A172 (cell line): ENCODE results near the gene KIAA1217. TPM values are rescaled to one million over a fixed set of nuclear protein-coding genes. Genes with fewer than 3 reads are reported as not detected.
"Not testable (repeated sequence)": the region's sequence is repeated elsewhere in the genome, so short reads cannot be mapped to it uniquely, and the experiment has no call there.

Experiments
- DNase-seq: peaks from one replicate; pipeline ENCODE4 v3.0.0-alpha.2; 2015; ENCODE audit warnings: low spot score
- total RNA-seq: library from RNA; depleted of rRNA; stranded (reverse); fragments of >200 nt; shearing (Covaris generic); gene quantifications from 2 replicates; pipeline ENCODE4 v1.2.3, GENCODE V29; 2014

KIAA1217 gene
- total RNA-seq, 1 experiment from 2014 or later = 4.7 TPM

DNA sequence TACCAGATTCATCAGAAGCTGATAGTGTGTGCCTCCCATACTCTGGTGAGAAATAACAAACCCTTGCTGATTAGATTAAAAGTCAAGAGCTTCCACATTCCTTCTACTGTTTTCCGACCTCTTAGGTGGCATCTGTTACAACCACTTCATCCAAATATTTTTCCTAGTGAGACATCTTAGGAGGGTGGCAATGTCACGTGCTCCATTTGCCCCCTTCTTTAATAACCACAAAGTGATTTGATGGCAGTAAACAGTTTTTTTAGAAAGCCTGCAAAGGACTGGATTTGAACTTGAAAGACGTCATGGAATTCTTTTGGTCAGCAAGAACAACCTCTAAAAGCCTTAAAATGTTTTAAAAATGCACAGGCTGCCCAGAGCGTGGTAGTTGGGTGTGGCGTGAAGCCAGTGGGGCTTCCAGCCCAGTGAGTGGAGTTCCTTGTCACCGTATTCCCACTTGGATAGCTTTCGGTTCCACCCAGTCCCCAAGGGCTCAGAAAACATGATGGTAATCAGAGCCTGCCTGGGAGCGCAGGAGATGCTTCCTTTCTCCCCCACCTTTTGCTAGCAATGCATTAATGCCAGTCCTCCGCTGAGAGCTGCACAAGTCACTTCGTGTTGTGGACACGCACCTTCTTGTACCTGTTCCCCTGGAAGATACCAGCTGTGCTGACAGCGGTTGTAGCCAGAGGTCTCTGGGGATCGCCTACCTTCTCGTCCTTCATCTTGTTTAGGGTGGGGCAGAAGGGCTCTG, 256.4 kb downstream of the KIAA1217 start:
- peak; percentile 72 for DNase-seq

DNA sequence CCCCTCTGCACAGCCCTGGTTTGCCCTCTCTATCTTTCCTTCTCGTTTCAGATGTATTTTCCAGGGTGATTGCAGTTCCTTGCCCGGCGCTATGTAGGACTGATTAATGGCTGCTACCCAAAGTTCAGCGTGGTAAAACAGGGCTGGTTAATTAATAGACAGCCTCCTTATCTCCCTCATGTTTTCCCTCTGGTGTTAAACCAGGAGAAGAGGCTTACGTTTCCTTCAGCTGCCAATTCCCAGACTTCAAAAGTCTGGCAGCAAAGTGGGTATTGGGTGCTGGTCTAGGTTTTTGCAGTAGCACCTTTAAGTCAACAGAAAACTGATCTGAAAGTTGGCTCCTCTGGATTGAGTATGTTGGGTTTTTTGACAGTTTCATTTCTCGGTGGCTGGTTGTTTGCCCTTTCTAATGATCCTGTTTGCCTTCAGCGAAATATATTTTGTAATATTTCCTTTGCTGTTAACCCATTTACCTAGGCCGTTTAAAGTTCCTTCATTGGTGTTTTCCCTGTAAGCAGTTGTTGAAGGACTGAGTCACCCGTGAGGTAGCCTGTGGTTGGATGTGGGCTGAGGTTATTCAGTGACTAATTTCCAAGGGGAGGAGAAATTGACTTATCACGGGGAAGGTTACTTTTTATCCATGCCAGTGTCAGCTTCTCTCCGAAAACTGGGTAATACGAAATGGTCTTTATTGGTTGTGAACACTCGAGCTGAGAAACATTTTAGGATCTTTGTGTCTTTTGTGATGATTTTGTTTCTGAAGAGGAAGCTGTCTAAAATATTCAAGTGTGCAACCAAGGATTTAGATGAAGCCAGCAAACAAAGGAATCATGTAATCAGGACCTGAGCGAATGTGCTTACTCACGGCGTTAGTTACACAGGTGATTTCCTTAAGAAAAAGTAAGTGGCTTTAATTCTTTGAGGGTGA, 257.2 kb downstream of the KIAA1217 start:
- peak; percentile 95 for DNase-seq

DNA sequence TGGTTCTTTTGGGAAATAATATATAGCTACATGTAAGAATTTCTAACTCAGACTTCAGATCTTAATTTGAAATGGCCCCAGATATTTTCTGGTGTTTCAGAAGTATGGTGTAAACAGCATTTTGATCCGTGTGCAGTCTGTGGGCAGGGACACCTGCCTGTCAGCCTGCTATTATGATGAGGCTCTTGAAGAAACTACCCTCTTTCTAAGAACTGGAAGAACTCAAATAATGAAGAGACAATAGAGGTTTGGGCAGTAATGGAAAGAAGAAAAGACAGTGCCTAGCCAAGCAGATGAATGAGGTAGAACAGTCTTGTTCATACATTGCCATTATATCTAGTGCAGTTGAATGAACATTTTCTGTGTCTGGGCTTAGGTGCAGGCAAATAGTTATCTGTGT, 258.2 kb downstream of the KIAA1217 start:
- no peak for DNase-seq

DNA sequence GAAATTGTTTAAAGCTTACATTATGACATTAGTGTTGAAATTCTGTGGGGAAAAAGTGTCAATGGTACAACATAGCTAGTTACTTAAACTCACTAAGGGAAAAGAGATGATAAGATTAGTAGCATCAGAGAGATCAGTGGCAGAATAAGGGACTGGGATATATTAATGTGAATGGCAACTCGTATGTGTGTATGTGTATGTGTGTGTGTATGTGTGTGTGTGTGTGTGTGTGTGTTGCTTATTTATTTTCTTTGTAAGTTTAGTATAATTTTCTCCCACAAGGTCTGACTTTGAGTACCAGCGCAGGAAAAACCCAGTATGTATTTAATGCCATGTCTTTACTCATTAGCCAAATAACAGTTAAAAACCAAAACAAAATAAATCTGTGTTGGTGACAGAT, 258.7 kb downstream of the KIAA1217 start:
- no peak for DNase-seq

DNA sequence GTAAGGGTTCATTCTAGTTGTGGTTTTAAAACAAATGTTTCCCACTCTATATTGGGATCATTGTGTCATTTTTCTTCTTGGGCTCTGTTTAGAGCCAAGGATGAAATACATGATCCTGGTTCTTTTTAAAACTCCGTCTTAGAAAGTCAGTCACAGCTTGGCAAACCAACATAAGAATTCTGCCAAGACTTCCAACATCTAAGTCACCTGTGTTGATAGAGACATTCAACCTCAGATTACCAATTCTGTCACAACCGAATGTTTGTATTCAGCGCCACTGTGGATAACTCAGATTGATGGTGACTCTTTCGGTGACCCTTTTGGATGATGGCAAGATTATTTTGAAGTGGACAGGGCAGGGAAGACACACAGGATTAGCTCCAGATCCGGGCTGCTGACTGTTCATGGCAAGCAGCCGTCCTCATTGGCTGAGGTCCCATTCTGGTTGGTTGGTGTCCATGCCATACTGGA, 259.4 kb downstream of the KIAA1217 start:
- DNase-seq = no peak

DNA sequence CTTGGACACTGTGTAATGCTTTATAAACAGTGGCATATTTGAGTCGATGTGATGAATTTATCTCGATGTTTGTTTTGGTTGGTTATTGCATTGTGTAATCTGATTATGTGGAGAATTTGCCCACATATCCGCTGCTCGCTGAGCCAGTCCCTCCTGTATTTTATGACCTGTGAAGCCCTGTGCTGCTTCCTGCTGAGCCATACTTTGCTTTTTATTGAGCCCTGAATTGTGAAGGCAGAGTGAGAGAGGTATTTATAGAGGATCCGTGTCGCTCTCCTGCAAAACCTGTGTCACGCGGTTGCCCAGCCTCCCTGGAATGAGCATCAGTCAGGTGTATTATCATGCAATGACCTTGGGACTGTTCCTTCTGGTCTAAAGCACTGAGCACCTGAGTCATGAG, 261.1 kb downstream of the KIAA1217 start:
- no peak for DNase-seq

DNA sequence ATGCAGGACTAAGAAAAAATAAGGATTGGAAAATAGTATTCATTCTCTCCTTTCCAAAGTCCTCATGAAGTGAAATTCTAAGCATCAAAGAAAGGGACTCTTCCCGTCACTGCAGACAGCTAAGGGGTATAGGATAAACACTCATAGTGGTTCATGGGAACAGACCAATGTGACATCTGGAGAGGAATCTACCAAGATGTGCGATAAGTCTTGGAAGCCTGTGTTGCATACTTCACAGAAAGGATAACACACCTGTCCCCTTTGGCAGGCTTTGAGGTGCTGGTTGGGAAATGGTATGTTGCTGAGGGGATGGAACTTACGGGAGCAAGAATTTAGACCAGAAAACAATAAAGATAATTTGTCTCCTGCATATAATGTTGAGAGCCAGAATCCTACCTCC, 266.7 kb downstream of the KIAA1217 start:
- DNase-seq = no peak

DNA sequence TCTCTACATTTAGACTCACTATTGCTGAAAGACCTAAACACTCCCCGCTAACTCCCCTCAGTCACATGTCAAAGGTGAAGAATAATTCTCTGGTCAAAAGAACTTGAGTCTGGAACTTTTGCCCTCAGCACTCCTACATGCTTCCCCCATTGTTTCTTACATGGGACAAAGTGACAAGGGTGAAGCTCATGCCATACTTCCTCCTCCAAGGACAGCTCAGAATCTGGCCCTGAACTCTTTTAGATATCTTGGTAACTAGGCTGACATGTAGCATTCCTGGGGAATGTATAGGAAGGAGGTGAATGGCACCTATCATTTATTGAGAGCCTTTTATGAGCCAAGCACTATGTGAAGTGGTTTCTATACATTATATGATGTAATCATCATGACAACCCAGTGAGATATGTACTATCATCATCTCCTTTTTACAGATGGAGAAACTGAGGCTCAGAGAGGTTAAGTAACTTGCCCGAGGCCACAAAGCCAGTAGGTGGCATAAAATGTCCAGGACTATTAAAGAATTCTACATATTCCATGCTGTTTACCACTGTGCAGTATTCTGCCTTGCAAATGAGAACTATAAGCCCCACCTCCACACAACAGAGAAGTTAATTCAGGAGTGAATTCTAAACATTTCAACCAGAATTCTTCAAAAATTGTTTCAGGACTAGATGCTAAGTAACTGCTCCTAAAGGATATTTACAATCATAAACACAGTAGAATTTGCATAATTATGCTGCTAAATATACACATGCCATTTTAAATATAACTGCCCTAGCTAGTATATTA, 268.2 kb downstream of the KIAA1217 start:
- DNase-seq = no peak

DNA sequence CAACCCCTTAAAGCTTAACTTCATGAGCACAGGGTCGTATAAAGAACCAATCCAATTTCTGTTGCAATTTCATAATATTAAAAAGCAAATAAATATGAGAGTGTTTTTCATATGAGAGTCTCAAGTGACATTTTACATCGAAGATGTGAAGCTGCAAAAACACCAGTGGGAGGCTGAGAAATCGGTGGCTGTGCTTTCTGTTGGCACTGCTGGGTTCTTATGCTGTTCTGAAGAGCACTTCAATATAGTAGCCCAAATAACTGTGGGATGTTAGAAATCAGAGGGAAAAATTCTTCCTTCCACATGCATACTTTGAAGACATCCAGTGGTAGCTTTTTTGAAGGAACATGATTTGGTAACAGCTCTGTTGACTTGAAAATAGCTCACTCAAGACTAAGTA, 269.0 kb downstream of the KIAA1217 start:
- no peak for DNase-seq

DNA sequence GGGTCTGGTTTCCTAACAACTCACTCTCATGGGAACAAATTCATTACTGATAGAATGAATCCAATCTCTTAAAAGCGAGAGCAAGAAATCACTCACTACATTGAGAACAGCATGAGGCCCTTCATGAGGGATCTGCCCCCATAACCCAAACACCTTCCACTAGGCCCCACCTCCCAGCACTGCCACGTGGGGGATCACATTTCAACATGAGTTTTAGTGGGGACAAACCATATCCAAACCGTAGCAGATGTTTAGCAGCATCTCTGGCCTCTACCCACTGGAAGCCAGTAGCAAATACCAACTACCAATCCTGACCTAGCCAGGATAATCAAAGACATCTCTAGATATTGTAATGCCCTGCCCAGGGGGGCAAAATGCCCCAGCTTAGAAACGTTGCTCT, 270.9 kb downstream of the KIAA1217 start:
- no peak for DNase-seq

DNA sequence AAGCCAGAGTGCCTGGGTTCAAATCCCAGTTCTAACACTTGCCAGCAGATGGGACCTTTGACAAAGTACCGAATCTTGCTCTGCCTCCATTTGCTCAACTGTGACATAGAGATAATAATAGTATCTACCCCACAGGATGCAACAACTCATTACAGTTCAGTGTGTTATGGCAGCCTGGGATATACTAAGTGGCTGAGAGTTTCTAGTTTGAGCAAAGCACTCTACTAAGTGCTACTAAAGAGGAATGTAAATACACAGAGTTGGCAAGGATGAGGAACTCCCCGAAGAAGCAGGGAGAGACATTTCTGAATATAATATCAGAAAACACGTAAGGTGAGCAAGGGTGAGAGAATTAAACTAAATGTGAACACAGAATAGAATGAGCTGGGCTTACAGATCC, 271.5 kb downstream of the KIAA1217 start:
- no peak for DNase-seq

DNA sequence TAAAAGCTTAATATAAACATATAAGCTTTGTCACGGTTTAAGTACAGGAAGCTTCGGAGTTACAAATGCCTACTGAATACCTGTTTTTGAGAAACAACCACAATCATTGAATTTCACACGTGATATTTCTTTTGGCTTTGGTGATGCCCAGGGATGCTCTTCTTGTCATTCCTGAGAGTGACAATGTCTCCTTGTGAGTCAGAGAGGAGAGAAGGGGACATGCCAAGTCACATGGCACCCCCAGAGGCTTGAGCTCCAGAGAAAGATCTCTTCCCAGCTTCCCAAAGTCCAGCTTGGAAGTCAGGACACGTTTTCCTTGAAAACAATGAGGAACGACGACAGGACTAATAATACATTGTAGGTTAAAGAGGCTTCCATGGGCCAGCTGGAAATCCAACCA, 272.3 kb downstream of the KIAA1217 start:
- no peak for DNase-seq

DNA sequence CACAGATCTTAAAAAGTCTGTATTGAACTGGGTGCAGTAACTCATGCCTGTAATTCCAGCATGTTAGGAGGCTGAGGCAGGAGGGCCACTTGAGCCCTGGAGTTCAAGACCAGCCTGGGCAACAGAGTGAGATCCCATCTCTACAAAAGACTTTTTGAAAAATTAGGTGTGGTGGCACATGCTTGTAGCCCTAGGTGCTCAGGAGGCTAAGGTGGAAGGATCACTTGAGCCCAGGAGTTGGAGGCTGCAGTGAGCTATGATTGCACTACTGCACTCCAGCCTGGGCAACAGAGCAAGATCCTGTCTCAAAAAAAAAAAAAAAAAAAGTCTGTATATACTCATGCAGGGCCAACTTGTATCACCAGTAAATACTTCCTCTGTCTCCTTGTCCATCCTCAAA, 273.8 kb downstream of the KIAA1217 start:
- DNase-seq = not testable (repeated sequence)

DNA sequence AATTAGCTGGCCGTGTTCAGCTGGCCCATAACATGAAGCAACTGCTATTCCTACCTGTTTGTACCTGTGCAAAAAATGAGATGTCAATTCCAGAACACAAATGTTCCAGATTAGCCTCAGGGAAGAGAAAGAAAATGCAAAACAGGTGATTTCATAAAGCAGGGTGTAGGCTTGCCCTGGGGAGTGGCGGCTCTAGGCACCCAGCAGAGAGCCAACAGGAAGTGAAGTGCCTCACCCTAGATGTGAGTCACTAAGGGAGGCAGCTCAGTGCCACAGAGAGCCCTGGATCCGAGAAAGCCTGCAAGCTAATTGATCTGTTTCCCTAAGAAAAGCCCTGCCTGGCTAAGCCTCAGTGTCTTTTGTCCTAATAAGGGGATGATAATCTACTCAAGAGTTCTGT, 274.8 kb downstream of the KIAA1217 start:
- DNase-seq = peak; percentile 92

DNA sequence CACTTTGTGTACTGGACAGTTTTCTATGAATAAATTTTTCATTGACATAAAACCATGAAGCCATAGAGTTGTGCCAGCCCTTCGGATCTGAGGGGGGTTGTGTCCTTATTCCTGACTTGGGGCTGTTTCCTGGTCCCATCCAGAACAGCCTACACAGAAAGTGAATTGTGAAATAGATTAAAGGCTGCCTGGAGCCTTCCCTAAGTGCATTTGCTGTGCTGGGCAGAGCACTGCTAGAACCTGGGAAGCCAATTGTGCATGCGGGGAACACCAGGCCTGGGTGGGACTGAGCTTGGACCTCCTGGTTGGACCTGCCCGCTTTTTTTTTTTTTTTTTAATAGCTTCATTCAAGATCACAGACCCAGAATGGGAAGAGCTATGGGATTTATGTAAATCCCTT, 275.8 kb downstream of the KIAA1217 start:
- DNase-seq = no peak

DNA sequence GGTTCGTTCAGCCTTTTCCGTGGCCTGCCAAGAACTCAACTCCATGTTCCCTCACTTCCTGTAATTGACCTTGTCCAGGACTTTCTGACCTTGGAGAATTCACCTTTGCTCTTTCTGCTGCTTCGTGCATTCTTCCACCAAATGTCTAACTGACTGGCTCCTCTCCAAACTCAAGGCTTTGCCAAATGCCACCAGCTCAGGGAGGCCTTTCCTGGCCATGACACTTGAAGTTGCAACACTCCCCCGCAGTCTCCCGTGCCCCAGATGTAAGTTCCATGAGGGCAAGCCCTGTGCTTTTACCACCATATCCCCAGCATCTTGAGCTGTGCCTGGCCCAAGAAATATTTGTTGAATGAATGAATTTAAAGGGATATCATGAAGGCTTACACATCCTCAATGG, 276.4 kb downstream of the KIAA1217 start:
- no peak for DNase-seq

DNA sequence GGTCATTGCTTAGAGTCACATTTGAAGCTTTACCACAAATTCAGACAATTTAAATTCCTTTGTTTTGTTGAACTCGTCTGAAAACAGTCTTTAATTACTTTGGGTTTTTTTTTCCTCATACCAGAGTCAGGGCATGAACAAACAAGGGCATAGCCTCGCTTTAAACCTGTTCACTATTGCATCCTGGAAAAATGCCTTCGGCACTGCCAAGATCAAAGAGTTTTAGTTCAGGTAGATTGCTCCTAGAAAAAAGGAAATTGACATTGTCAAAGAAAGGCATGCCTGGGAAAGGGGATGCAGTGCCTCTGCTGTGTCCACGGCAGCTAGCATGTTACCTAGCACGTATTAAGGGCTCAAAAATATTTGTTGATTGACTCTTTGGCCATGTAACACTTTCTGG, 279.7 kb downstream of the KIAA1217 start:
- DNase-seq = no peak

DNA sequence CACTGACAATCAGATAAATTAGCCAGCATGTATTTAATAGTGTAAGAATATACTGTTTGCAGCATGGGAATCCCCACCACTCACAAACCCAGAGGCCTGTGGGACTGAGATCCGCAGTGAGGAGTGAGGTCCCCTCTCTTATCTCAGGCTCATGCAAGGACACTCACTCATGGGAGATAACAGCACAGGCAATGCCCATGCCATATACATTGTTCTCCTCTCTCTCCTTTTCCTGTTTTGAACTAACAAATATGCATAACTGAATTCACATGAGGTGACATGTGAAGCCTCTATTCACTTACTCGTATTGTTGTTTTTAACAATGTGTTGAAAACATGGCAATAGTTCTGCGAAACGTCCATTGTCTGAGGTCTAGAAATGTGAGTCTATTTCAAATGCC, 284.2 kb downstream of the KIAA1217 start:
- no peak for DNase-seq

DNA sequence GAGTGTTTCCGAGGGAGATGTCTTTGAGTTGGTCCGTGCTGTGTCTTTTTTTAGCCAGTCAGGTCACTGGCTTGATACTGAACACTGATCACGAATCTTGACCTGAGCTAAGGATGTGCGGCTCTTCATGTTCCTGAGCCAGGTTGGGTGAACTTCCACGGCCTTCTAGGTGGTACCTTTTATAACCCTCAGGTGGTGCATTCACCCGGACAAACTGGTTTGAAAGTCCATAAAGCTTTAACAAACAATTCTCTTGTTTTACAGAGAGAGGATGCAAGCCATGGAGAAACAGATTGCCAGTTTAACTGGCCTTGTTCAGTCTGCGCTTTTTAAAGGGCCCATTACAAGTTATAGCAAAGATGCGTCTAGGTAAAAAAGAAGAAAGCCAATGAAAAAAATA, 285.3 kb downstream of the KIAA1217 start:
- no peak for DNase-seq

DNA sequence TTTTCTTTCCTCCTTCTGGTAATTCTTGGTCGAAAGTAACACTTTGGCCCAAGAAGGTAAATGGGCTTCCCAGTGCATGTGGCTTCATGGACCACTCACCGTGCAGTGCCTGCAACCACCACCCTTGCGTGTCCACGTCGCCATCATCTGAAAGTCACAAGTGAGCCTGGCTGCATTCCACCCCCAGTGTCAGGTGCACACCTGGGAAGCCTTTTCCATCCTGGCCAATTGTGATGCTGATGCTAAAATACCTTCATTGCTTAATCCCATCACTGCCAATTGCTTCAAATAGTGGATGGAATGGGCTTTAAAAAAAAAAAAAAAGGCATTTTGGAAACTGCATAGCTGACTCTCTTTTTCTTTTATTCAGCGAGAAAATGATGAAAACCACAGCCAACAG, 285.8 kb downstream of the KIAA1217 start:
- DNase-seq = no peak

DNA sequence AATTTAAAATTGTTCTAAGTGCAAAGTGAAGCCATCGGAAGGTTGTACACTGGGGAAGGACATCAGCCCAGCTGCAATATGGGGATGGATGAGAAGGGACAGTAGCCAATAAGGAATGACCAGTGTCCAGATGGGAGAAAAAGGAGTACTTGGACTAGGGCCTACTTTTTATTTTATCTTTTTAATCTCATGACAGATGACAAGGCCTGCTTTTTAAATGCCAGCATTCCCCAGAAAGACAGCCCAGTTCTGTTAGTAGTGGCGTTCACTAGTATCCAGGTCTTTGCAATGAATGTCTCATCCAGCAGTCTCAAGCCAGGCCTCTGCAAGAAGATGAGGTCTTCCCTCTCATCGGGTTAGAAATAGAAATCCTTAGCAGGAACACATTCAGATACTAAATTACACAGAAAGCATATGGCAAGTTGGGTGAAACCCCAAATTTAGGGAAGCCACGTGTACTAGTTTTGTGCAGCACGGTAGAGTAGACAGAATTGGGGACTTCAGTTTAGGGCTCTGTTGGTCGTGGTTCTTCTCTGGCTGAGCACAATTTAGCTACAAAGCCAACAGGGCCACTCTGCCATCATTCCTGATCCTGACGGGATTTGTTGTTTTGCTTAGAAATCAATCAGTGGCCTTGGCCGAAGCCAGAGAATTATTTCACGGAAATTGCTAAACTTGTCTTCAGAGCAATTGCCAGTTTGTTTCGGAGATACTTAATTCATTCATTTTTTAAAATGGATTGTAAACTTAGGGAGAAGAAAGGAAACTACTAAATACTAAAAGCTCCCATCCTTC, 286.9 kb downstream of the KIAA1217 start:
- no peak for DNase-seq
